Panc1 (cell line): ENCODE data around the gene LSM12. TPM values are rescaled to one million over a fixed set of nuclear protein-coding genes. Genes with fewer than 3 reads are reported as not detected.

ENCODE experiments used
- ATAC-seq: fragments of 200-7000 bp; cut with Tn5 transposase; 2 replicates; pipeline ENCODE4 v1.9.1; 2020; ENCODE audit warnings: mild to moderate bottlenecking, moderate library complexity
- BruUV-seq: library from RNA; stranded (reverse); fragments of 400-500 nt; replicated peaks from 2 replicates; lab custom pipeline; 2021; lab: Mats Ljungman, UMichigan
- CTCF ChIA-PET: fragments of 300-600 bp; sonication (Branson Sonifier 250); formaldehyde crosslinking; loops from one replicate; lab custom pipeline; 2022; ENCODE audit warnings: antibody characterized with exemption; lab: Charles Lee
- POLR2A ChIA-PET: fragments of 300-600 bp; sonication (Branson Sonifier 250); formaldehyde crosslinking; loops from one replicate; lab custom pipeline; 2022; ENCODE audit warnings: antibody characterized with exemption; lab: Charles Lee
- DNase-seq: peaks from one replicate; pipeline ENCODE4 v3.0.0-alpha.2; 2010; ENCODE audit warnings: low read depth, low spot score
- H3K27ac ChIP-seq: 2 replicates; pipeline ENCODE4 v1.5.1; 2011; ENCODE audit warnings: mild to moderate bottlenecking, low read length, inconsistent platforms
- H3K27me3 ChIP-seq: fragments of 200-500 bp; sonication (Bioruptor generic); 2 replicates; pipeline ENCODE4 v1.6.0; 2014; ENCODE audit warnings: low read length, inconsistent platforms; ENCODE audit not compliant: control insufficient read depth, insufficient read depth
- H3K36me3 ChIP-seq: fragments of 200-500 bp; sonication (Bioruptor generic); 2 replicates; pipeline ENCODE4 v1.5.1; 2014; ENCODE audit warnings: inconsistent platforms, mild to moderate bottlenecking, low read length, moderate library complexity; ENCODE audit not compliant: control insufficient read depth, insufficient read depth
- H3K4me1 ChIP-seq: 2 replicates; pipeline ENCODE4 v1.5.1; 2011; ENCODE audit warnings: inconsistent platforms, mild to moderate bottlenecking, low read length, moderate library complexity; ENCODE audit not compliant: control insufficient read depth, insufficient read depth
- H3K4me3 ChIP-seq, 2 experiments: 2 replicates each; pipeline ENCODE4 v1.5.1; 2011 to 2012; ENCODE audit warnings: low read depth in 2 of 2, low read length in 2 of 2, mild to moderate bottlenecking in 2 of 2, inconsistent platforms in 1 of 2, moderate library complexity in 1 of 2
- H3K9me3 ChIP-seq: fragments of 200-500 bp; sonication (Bioruptor generic); 2 replicates; pipeline ENCODE4 v1.5.1; 2014; ENCODE audit warnings: low read depth, mild to moderate bottlenecking, inconsistent platforms, low read length, moderate library complexity; ENCODE audit not compliant: control insufficient read depth, insufficient read depth
- CTCF ChIP-seq: fragments of 450-650 bp; IDR thresholded peaks from 2 replicates; pipeline ENCODE4 v1.5.1; 2017; ENCODE audit warnings: mild to moderate bottlenecking
- POLR2AphosphoS5 ChIP-seq: IDR thresholded peaks from 2 replicates; pipeline ENCODE4 v1.6.1; 2012; ENCODE audit warnings: mild to moderate bottlenecking, low read depth, low read length, moderate library complexity
- REST ChIP-seq, 2 experiments: IDR thresholded peaks; 2 replicates each; pipeline ENCODE4 v1.6.1; 2011 to 2012; ENCODE audit warnings: low read depth in 2 of 2, control low read depth in 1 of 2, low read length in 1 of 2, mild to moderate bottlenecking in 1 of 2, moderate library complexity in 1 of 2; ENCODE audit not compliant: insufficient read depth in 1 of 2
- SIN3A ChIP-seq: IDR thresholded peaks from 2 replicates; pipeline ENCODE4 v1.6.1; 2012; ENCODE audit warnings: low read depth, mild to moderate bottlenecking, low read length, moderate library complexity, borderline replicate concordance; ENCODE audit not compliant: insufficient read depth
- TCF7L2 ChIP-seq: IDR thresholded peaks from 2 replicates; pipeline ENCODE4 v1.6.1; 2011; ENCODE audit warnings: mild to moderate bottlenecking, low read depth, low read length, inconsistent platforms
- in situ Hi-C: cut with HindIII; loops from 2 replicates; pipeline ENCODE4 v1.10.0; 2016; ENCODE audit warnings: low sequenced_read_pairs, low pct_unique_long_range_greater_than_20kb
- intact Hi-C: fragments of 100-400 bp; cut with micrococcal nuclease; formaldehyde crosslinking; loops from one replicate; pipeline ENCODE4 v1.10.0; 2022; ENCODE audit not compliant: unreplicated experiment
- total RNA-seq: library from RNA; stranded (reverse); gene quantifications from one replicate; pipeline ENCODE4 v1.2.1, GENCODE V29; 2021; ENCODE audit not compliant: unreplicated experiment

Gene LSM12
- total RNA-seq, 1 experiment from 2014 or later, result 73.0 TPM

GRCh38 chr17:44113382-44113781 is 46.9 kb upstream of the LSM12 start:
- ATAC-seq, result no peak
- Histone ChIP-seq H3K4me3 (no peak overlapping the region), H3K27ac (no peak overlapping the region), H3K9me3 (no peaks in the 10 kb centered on the region), H3K27me3 (no peaks in the 10 kb centered on the region), H3K4me1 (peaks cover 23% of the 10 kb centered on the region), H3K36me3 (no peaks in the 10 kb centered on the region)
- DNase-seq, result no peak
- ChIA-PET CTCF (interaction anchor here (0.5 kb wide), 1 partner anchor 26 kb away, joined by 4 read pairs; no protein-coding TSS in a partner anchor), POLR2A (no interaction called here)
- TF ChIP-seq SIN3A, result no peak
- no peak for TF ChIP-seq POLR2AphosphoS5
- TF ChIP-seq REST (IDR thresholded peaks at IDR 0.05; ENCODE audit: insufficient read depth in 1 of 2, low read depth in 2 of 2, low read length in 1 of 2), result no peak
- TF ChIP-seq TCF7L2, result no peak
- TF ChIP-seq CTCF, result no peak
- in situ Hi-C loops, result no loop called here
- no TSS peak for BruUV-seq
- intact Hi-C loops, result no loop called here

- no peak overlapping the region for H3K4me3 ChIP-seq
- H3K9me3 ChIP-seq, result no peaks in the 10 kb centered on the region
- peaks cover 28% of the 10 kb centered on the region for H3K4me1 ChIP-seq
- no peaks in the 10 kb centered on the region for H3K27me3 ChIP-seq
- no peak for DNase-seq
- intact Hi-C loops, result no loop called here
- H3K27ac ChIP-seq, result no peak overlapping the region
- no peaks in the 10 kb centered on the region for H3K36me3 ChIP-seq
- ChIA-PET POLR2A (no interaction called here), CTCF (interaction anchor here (0.5 to 0.7 kb wide), 4 partner anchors 27 to 63 kb away, joined by 4 to 15 read pairs (median 4); no protein-coding TSS in a partner anchor)
- ATAC-seq, result no peak
- no peak for TF ChIP-seq SIN3A
- BruUV-seq, result no TSS peak
- in situ Hi-C loops, result no loop called here
Measured at GRCh38 chr17:44112284-44113280, 46.1 kb upstream of the LSM12 start.

GRCh38 chr17:44111777-44112176 is 45.3 kb upstream of the LSM12 start:
- CTCF ChIA-PET, result interaction anchor here (0.5 to 1.4 kb wide), 2 partner anchors 38 to 57 kb away, joined by 3 to 4 read pairs; no protein-coding TSS in a partner anchor
- intact Hi-C loops, result no loop called here
- DNase-seq (no peak), ATAC-seq (no peak)
- H3K9me3 ChIP-seq, result no peaks in the 10 kb centered on the region
- no peak overlapping the region for H3K27ac ChIP-seq
- peaks cover 28% of the 10 kb centered on the region for H3K4me1 ChIP-seq
- H3K36me3 ChIP-seq, result no peaks in the 10 kb centered on the region
- TF ChIP-seq REST (IDR thresholded peaks at IDR 0.05; ENCODE audit: insufficient read depth in 1 of 2, low read depth in 2 of 2, low read length in 1 of 2) (no peak), TCF7L2 (no peak), CTCF (no peak), SIN3A (no peak), POLR2AphosphoS5 (no peak)
- no peaks in the 10 kb centered on the region for H3K27me3 ChIP-seq
- no TSS peak for BruUV-seq
- POLR2A ChIA-PET, result interaction anchor here (0.6 kb wide), 1 partner anchor 18 kb away, joined by 5 read pairs; no protein-coding TSS in a partner anchor
- no peak overlapping the region for H3K4me3 ChIP-seq
- in situ Hi-C loops, result no loop called here
